HEK293T (cell line): ENCODE measurements around the gene MARK2.

Source experiments
- FOXA1 ChIP-seq: fragments of 450-650 bp; IDR thresholded peaks from 2 replicates; pipeline ENCODE4 v1.6.1; 2016; ENCODE audit warnings: mild to moderate bottlenecking
- FOXM1 ChIP-seq: fragments of 450-650 bp; IDR thresholded peaks from 2 replicates; pipeline ENCODE4 v1.6.1; 2017; ENCODE audit warnings: mild to moderate bottlenecking, borderline replicate concordance
- SP1 ChIP-seq: fragments of 450-650 bp; IDR thresholded peaks from 2 replicates; pipeline ENCODE4 v1.6.1; 2017

GRCh38 chr11:63853476-63853875 is 14.6 kb downstream of the MARK2 start:
- TF ChIP-seq FOXM1 (no peak), SP1 (no peak), FOXA1 (no peak)
